Left ventricle myocardium superior (tissue), 1 donor: ENCODE results near the gene HOXC4. TPM values are rescaled to one million over a fixed set of nuclear protein-coding genes. Genes with fewer than 3 reads are reported as not detected.
"Not testable (repeated sequence)": the region's sequence is repeated elsewhere in the genome, so short reads cannot be mapped to it uniquely, and the experiment has no call there.

Source experiments
- ATAC-seq: fragments of 200-7000 bp; cut with Tn5 transposase; one replicate; pipeline ENCODE4 v1.9.1; 2020; ENCODE audit warnings: mild to moderate bottlenecking, moderate library complexity
- DNase-seq: peaks from one replicate; pipeline ENCODE4 v3.0.0-alpha.2; 2020
- intact Hi-C: fragments of 100-400 bp; cut with micrococcal nuclease; formaldehyde crosslinking; loops from one replicate; pipeline ENCODE4 v1.11.0; 2022
- total RNA-seq: library from RNA; stranded (reverse); fragmentation: NEBNext Ultra II Directional; extraction: Animal tissue kit (Norgen Biotek cat#: 25700); gene quantifications from one replicate; pipeline ENCODE4 v1.2.1, GENCODE V29; 2021
- donor health status: DM: no; HTN: yes; CAD: no; lungs with severe emphysema.

The HOXC4 gene
- total RNA-seq, 1 donor from 2014 or later, result not detected

DNA sequence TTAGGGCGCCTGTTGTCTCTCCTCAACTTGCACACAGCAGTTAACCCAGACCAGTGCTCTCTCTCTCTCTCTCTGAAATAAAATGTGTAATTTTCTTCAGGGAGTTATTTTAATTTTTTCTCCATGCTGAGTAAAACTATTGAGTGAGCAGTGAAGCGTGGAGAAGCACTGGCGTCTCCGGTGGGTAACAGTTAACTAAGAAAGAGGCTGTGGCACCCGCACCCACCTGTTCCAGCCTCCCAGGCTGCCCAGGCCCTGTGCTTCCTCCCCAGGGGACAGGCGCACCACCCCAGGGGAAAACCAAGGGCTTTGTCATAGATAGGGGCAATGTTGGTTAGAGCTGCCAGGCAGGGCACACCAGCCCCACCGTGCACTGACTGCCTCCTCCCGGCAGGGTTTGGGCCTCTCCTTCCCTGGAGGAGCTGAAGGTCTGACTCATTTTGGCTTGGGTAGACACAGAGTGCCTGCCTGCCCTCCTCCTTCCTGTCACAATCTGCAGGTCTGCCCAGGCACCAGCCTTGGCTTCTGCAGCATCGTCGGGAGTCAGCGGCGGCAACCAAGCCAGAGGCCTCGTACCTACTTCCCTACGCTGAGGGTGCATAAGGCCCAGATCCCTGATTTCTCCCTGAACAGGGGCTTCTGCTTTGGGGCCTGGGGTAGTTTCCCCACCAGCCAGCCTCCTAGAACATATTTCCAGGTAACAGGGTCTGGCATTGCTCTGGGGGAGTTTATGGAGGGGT is 16.8 kb upstream of the HOXC4 start:
- DNase-seq (no peak), ATAC-seq (no peak)
- intact Hi-C loops, result no loop called here

DNA sequence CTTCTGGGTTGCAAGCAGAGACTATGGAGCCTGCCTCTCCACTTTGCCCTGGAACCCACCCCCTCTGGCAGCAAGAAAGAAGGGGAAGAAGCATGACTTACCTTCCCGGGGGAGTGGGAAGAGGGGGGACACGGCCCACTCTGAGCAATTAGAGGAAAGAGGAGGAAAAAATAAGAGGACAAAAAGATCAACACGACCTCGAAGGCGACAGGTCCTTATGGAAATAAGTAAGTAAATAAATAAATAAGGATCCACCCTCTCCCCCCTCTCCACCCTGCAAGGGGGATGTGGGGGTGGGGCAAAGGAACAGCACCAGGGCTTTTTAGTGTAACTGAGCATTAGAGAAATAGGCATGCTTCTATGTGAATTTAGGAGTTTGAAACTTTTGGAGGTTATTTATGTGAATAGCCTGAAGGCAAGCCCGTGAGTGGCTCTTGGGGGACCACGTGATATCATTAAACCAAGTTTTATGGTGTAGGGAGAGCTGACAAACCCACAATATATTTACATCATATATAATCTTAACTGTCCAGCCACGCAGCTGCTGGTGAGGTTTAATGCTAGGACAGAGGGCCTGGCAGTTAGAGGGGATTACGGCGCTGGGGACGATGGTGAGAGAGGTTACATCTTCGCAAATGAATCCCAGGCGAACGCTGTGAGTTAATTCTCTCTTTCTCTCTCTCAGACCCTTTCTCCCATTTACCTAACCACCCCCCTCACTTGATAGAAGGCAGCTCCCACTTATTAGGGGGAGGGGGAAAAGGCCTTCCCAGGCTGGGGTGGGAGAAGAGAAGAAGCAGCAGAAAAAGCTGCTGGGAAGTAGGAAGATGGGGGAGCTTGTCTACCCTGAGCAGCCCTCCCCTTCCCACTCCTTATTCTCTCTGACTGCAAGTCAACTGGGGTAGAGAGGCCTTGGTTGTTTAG is 16.0 kb upstream of the HOXC4 start:
- intact Hi-C loops, result no loop called here
- ATAC-seq, result no peak
- no peak for DNase-seq

DNA sequence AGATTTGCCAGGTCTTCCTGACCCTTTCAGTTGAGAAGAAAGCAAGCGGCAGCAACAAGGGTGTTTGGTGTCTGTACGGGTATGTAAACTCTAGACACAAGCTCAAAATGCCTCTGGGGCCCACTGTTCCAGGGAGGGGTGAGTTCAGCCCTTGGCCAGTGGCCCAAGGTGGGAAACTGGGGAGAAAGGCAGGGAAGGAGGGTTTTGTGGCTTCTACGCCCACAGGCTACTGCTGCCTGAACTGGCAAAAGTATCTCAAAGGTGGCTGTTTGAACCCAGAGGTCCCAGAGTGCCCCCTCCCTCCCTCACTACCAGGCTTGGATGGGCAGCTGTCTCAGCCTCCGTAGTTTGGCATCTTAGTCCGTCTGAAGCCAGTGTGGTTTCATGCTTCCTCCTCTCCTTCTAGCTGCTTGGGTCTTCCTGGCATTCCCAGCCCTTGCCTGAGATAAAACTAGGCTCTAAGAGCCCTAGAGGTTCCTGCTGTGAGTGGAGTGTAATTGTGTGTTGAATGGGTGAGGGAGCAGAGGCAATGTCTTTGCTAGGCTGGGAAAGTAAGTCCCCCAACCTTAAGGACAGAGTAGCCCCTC is 15.3 kb upstream of the HOXC4 start:
- ATAC-seq (no peak), DNase-seq (no peak)
- intact Hi-C loops, result no loop called here

DNA sequence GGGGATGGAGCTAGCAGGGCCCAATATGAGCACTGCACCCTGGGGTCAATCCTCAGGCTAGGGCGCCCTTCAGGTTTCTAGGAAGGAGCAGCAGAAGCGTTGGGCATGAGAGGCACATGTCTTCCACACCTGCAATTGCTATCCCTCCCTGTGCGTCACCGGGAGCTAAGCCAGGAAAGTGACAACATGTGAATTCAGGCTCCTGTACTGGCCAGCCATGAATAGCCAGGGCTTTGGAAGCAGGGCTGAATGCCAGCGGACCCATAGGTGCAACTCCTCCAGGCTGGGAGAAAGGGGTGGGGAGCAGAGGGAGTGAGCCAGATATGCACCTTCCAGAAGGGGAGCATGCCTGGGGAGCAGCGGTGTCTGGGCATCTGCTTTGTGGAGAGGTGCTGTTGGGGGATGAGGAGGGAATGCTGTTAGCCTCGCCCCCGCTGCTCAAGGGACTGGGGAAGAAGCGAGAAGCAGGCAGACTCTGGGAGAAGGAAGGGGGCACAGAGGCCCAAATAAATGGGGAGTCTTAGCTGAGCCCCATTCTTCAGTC is 14.7 kb upstream of the HOXC4 start:
- DNase-seq, result no peak
- no peak for ATAC-seq
- intact Hi-C loops, result no loop called here

DNA sequence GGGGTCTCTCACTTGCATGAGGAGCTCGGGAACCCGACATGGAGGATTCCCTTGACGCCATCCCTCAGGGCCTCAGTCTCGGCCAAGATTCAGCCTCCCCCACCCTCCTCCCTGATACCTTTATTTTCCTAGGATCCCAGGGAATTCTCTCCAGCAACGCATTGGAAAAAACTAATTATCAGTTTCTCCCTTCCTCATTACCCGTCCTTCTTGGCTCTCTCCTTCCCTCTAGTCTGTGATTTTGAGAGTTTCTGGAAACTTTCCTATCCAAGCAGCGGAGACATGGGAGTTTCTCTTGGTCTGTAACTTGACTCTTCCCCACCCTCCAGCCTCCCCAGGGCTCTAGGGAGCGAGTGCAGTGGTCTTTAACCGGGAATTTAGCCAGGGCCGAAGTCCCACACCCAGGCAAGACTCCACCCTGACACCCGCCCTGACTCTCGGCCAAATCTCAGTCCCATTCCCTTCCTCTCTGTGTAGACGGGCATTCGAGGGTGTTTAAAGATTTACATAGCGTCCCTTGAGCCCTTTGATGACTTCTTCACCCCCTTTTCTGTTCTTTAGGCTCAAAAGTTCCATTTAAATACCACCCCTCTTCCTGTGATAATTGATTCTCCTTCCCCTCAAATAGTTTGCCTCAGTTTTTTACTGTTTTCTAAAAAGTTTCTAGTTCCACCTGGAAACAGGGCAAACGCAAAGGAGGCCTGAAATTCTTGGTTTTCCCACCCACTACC is 14.1 kb upstream of the HOXC4 start:
- intact Hi-C loops, result no loop called here
- peak; percentile 41 for DNase-seq
- peak; percentile 48 for ATAC-seq

DNA sequence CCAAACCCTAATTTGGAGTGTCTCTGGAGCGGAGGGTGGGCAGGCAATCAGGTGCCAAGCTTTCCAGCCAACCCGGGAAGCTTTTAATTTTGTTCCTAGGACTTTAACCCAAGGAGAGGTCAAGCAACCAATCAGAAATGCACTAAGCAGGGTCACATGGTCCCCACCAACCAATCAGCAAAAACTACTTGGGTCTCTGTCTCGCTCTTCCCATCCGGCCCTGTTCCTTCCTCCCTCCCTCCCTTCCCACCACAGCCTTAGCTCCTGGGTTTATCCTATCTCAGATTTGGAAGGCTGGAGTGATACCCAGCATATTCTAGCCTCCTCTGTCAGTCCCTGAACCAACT is 13.5 kb upstream of the HOXC4 start:
- ATAC-seq, result no peak
- intact Hi-C loops, result no loop called here
- DNase-seq, result no peak

DNA sequence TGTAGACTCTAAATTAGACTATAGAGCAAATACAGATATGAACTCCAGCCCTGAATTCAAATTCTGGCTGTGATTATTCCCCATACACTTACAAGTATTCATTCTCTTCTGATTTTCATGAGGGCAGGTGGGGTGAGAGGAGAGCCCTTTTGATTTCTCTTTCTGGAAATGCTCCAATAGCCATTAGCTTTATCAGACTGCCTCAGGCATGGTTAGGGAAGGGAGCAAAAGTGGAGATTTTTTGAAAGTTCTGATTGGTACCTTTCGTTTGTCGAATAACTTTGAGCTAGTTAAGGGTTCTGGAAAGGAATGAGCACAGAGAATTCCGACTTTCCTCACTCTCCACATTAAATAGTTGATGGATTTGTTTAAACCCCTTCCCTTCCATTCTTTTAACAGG is 13.0 kb upstream of the HOXC4 start:
- no peak for DNase-seq
- intact Hi-C loops, result no loop called here
- ATAC-seq, result no peak

DNA sequence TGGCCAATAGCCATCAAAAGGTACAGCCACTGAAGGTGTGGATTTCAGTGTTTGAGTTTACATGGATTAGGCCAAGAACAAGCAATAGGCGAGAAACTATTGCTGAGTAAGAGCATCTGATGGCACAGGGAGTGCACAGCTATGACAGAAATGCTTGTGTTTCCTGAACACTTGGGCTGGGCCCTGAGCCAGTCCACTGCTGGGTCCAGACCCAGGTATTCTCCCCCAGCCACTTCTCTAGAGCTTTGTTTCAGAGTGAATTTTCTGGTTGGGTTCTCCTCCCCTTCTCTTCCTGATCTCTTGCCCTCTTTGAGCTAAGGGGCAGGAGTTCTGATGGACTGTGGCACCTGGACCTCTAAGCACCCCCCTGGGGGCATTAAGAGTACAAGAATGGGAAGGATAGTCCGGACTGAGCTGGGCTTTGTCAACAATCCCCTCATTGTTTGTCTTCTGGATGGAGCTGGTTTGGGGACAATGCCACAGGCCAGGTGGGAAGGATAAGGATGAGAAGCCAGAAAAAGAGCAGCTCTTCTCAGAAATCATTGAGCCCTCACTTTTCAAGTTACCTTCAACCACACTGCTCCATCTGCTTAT is 12.4 kb upstream of the HOXC4 start:
- intact Hi-C loops, result no loop called here
- ATAC-seq, result no peak

DNA sequence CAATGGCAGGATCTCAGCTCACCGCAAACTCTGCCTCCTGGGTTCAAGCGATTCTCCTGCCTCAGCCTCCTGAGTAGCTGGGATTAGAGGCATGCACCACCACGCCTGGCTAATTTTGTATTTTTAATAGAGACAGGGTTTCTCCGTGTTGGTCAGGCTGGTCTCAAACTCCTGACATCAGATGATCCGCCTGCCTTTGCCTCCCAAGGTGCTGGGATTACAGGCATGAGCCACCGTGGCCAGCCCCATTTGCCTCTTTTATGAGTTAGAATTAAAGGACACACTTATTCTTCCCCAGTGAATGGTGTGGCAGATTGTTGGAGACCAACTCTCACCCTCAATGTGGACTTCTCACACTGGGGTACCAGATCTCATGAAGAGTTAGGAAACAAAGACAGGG is 11.6 kb upstream of the HOXC4 start:
- DNase-seq, ATAC-seq, intact Hi-C loops: not testable (repeated sequence)

More for the DNA sequence above, 12.4 kb upstream of the HOXC4 start:
- DNase-seq, result no peak

DNA sequence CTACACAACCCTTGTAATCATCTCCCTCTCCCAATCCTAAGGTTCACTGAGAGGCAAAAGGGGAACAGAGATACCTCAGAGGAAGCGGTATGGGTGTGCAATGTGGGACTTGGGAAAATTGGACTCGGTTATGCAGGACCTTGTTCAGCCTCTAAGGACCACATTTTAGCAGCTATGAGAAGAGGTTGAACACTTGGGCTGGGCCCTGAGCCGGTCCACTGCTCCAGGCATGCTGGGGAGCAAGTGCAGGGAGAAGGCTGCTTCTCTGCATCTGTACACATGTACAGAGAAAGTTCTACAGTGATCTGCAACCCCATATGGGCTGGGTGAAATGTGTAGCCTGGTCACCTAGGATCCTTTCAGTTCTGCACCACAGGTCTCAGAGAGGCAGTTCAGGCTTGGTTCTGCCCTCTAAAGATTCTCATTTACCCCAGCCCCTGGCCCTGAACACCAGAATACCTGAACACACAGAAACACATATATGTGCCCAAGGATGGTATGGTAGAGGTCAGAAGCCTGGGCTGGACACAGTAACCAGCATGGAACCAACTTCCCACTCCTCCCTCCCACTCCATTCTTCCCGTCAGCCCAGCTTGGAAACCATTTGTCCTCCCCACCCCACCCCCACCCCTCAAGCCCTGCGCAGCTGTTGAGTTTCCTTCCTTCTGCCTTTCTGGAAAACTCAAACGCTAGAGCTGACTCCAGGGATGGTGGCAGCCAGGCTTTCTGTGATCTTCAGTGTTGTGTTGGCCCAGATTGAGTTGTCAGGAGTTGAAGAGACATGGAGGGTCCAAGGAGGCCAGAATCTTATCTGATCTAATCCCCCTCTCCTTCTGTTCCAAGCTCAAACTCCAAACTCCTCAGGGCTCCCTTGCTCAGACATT is 10.4 kb upstream of the HOXC4 start:
- ATAC-seq, result no peak
- DNase-seq, result no peak
- intact Hi-C loops, result no loop called here

DNA sequence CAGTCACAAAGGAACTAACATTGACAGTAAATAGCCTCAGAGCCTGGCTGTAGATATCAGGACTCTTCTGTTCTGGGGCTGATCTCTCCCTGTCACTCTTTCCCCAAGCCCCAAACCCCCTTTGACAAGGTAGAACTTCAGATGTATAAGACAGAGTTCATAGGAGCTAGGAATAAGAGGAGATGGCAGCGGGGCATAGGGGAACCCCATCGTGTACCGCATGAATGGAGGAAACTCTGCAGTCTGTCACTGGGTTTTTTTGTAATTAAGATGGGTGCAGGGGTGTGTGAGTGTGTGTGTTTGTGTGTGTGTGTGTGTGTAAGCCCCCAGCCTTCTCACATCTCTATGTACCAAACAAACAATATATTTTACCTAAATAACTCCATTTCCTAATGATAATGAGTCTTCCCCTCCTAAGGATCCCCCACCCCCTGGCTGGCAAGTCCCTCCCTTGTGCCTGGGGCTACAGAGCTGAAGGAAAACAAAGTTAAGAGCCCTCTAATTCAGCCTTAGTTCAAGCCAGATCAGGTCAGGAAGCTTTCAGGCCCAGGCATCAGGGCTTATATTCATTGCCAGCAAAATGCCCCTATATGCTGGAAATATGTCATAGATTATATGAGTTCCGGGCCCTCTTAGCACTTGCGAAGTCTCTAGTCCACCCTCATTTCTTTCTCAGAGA is 9.1 kb upstream of the HOXC4 start:
- ATAC-seq (no peak), DNase-seq (no peak)
- intact Hi-C loops, result no loop called here

DNA sequence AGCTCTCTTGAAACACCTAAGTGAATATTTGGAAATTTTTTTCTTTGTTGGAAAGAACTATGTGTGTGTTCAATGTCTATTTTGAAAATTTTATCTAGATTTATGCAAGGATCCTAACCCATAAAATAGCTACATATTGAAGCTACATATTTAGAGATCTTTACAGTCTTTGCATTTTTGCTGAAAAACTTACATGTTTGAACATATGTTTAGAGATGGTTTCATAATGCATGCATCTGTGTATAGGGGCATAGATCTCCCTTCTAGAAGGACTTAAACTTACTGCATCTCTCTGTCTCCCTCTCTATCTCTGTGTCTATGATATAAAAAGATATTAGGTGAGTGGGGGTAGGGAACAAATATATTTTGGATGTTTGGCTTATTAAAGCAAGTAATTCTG is 8.2 kb upstream of the HOXC4 start:
- no peak for DNase-seq
- ATAC-seq, result no peak
- intact Hi-C loops, result no loop called here

DNA sequence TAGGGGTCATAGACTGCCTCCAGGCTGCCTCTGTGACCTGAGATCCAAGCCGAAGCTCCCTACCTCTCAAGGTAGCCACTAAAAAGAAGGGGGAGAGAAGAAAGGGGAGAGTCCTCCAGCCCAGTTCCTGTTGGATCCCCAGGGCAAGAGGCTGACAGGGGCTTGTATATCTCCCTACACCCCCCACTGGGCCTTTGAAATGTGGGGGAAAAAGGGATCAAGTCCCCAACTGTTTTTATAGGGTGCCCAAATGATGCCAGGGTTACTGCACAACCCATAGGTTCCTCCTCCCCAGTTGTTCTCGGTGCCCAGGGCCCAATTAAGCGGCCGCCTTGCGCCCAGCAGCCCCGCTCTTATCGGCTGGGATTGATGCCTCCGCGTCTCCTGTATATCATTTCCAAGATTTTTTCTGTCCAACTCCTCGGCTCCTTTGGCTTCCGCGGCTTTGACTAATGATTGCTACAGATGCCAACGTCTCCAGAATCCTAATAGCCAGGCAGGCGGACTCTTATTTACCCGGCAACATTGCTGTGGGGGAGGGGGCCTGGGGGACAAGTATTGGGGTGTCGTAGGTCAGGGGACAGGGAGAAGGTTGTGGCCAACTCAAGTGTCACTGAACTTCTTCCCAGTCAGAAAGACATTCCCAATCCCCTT is 7.6 kb upstream of the HOXC4 start:
- DNase-seq (no peak), ATAC-seq (no peak)
- intact Hi-C loops, result no loop called here

DNA sequence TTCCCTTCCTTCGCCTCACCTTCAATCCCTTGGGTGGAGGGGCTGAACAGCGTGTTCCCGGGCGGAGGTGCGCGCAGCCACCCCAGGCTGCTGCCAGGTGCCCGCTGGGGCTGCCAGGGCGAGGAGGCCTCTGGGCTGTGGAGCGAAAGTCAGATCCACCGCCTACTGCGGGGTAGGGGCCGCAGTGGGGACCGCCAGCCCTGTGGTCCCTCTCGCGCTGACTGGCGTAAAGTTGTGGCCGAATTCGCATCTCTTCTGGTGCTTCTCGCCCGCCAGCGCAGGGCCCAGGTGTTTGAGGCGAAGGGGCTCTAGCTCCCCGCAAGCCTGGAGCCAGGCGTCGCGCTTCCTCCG is 6.9 kb upstream of the HOXC4 start:
- ATAC-seq (no peak), DNase-seq (no peak)
- intact Hi-C loops, result no loop called here

DNA sequence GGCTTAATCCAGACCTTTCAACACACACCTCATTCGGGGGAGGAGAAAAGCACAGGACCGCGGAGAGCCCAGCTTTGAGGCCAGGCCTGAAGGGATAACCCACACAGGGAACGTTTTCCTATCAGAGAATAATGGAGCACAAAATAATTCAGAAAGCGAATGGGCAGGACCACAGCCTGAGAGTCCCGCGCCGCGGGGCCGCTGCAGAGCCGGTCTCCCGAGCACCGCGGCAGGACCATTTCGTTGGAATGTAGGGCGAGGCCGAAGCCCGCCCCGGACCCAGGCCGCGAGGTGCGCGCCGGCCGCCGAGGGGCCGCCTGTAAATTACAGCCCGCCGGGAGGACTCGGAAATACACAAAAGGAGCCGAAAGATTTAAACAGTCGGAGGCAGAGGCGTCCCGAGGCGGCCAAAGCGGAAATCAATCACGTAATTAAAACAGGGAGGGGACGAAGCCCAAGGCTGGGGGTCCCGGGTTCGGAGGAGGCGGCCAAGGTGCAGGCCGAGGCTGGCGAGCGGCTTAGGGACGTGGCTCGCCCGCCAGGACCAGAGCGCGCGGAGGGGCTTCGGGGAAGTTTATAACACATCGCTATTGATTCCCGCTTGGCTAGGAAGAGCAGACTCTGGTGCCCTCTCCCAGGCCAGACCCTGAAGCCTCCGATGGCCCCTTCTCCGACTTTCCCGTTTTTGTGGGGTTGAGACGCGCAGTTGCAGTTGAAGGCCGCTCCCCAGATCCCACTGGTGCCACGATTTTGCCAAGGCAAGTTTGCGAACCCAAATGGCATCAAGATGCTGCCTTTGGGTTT is 6.3 kb upstream of the HOXC4 start:
- intact Hi-C loops, result no loop called here
- ATAC-seq, result no peak

DNA sequence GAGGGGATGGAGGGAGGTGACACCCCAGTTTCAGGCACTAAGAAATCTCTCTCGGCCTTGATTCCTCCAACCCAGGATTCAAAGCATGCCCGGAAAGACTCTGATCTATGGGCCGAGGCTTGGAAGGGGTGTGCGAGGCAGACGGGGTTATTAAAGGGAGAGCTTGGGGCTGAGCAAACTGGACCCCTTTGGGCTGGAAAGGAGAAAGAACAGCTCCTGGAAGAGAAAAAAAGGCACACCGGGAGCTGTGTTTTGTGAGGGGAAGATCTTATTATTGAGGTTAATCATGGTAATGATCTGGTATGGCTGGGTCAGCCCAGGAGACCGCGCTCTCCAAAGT is 5.7 kb upstream of the HOXC4 start:
- ATAC-seq (no peak), DNase-seq (no peak)
- intact Hi-C loops, result no loop called here

More for the DNA sequence above, 6.3 kb upstream of the HOXC4 start:
- no peak for DNase-seq
